Measurements from ENCODE around the gene PLCL2. TPM values are rescaled to one million over a fixed set of nuclear protein-coding genes. Genes with fewer than 3 reads are reported as not detected.

Gene PLCL2
- total and polyA plus RNA-seq, 4 donors = 1.5 to 16.5 (median 9.4) TPM

- Histone ChIP-seq H3K9me3 (ENCODE audit: control insufficient read depth in 4 of 4, low read length in 3 of 4) (no peaks in the 10 kb centered on the region), H3K4me1 (ENCODE audit: control insufficient read depth in 4 of 4, insufficient read depth in 4 of 4, low read length in 3 of 4) (no peaks in the 10 kb centered on the region), H3K27me3 (ENCODE audit: control insufficient read depth in 4 of 4, insufficient read depth in 4 of 4, low read length in 3 of 4) (no peaks in the 10 kb centered on the region), H3K27ac (ENCODE audit: low read depth in 1 of 2, low read length in 2 of 2) (no peak overlapping the region), H3K9ac (ENCODE audit: low read depth in 1 of 2, low read length in 2 of 2) (no peak overlapping the region), H3K4me3 (ENCODE audit: low read depth in 1 of 3, low read length in 3 of 3) (no peak overlapping the region), H3K36me3 (ENCODE audit: control insufficient read depth in 4 of 4, insufficient read depth in 3 of 4, low read depth in 1 of 4, low read length in 3 of 4) (no peaks in the 10 kb centered on the region)
- TF ChIP-seq TAF1 (conservative IDR thresholded peaks at IDR 0.05) = no peak
- no peak for TF ChIP-seq ATF3 (IDR thresholded peaks at IDR 0.05)
- no peak for TF ChIP-seq CTCF (IDR thresholded peaks at IDR 0.05; ENCODE audit: low read depth, low read length, missing input control)
- no peak for TF ChIP-seq ZBTB33 (IDR thresholded peaks at IDR 0.05)
- TF ChIP-seq FOXA2 (IDR thresholded peaks at IDR 0.05) = no peak
- no peak for TF ChIP-seq YY1 (IDR thresholded peaks at IDR 0.05)
- TF ChIP-seq SP1 (IDR thresholded peaks at IDR 0.05) = no peak
- TF ChIP-seq HNF4A (conservative IDR thresholded peaks at IDR 0.05) = no peak
- no peak for TF ChIP-seq RAD21 (IDR thresholded peaks at IDR 0.05)
- TF ChIP-seq MAX (IDR thresholded peaks at IDR 0.05) = no peak
- no peak for TF ChIP-seq FOXA1 (IDR thresholded peaks at IDR 0.05)
- no peak for TF ChIP-seq REST (IDR thresholded peaks at IDR 0.05)
- TF ChIP-seq HNF4G (IDR thresholded peaks at IDR 0.05) = no peak
- no peak for TF ChIP-seq GABPA (IDR thresholded peaks at IDR 0.05 in 1 of 2, conservative IDR thresholded peaks at IDR 0.05 in 1 of 2)
- TF ChIP-seq RXRA (IDR thresholded peaks at IDR 0.05) = no peak
- TF ChIP-seq JUND (IDR thresholded peaks at IDR 0.05) = no peak
- TF ChIP-seq NR2F2 (IDR thresholded peaks at IDR 0.05) = no peak
- no peak for TF ChIP-seq EGR1 (IDR thresholded peaks at IDR 0.05; ENCODE audit: low read depth in 2 of 2)
- WGBS = 81% methylated on average over 10 of the region's 10 CpGs
- no peak for DNase-seq (ENCODE audit: low spot score)
These were observed 247.7 kb downstream of the PLCL2 start for GRCh38 chr3:17132286-17133115.
